HuH-7.5 (cell line): ENCODE data around the gene OR4M2.
"Not testable (repeated sequence)": the region's sequence is repeated elsewhere in the genome, so short reads cannot be mapped to it uniquely, and the experiment has no call there.

Experiments
- DNase-seq: peaks from one replicate; pipeline ENCODE4 v3.0.0; 2011; ENCODE audit warnings: low spot score

The OR4M2 gene

GRCh38 chr15:22080227-22080626, at the start of gene OR4M2:
Gene OR4M2, plus strand, starts transcription at chr15:22080527. Its CDS starts 98 bp downstream, at chr15:22080625.
- DNase-seq = not testable (repeated sequence)

- DNase-seq = not testable (repeated sequence)
These were observed 11.1 kb upstream of the OR4M2 start for GRCh38 chr15:22069267-22069666.

GRCh38 chr15:22081386-22081785, 1.1 kb downstream of the OR4M2 start:
- DNase-seq = not testable (repeated sequence)

GRCh38 chr15:22098616-22099253, 18.4 kb downstream of the OR4M2 start:
- DNase-seq = not testable (repeated sequence)

- DNase-seq = not testable (repeated sequence)
These were observed 19.1 kb downstream of the OR4M2 start for GRCh38 chr15:22099289-22099891.

- not testable (repeated sequence) for DNase-seq
These were observed 41.7 kb downstream of the OR4M2 start for GRCh38 chr15:22122033-22122432.
